Activated CD4-positive, alpha-beta memory T cell treated with anti-CD3 and anti-CD28 coated beads, Interleukin-2, amount 10 ng/mL, durations not matched to agents 7 days and 5 days (primary cell): ENCODE results near the gene TGFA. TPM values are rescaled to one million over a fixed set of nuclear protein-coding genes. Genes with fewer than 3 reads are reported as not detected.

Experiments used
- CTCF ChIA-PET: fragments of 350-600 bp; sonication (Branson Sonifier 250); formaldehyde crosslinking; loops from one replicate; lab custom pipeline; 2021; ENCODE audit warnings: antibody characterized with exemption, inconsistent platforms; lab: Charles Lee
- POLR2A ChIA-PET: fragments of 350-600 bp; sonication (Branson Sonifier 250); formaldehyde crosslinking; loops from one replicate; lab custom pipeline; 2021; ENCODE audit warnings: antibody characterized with exemption; lab: Charles Lee
- DNase-seq: peaks from one replicate; pipeline ENCODE4 v3.0.0-alpha.2; 2020
- H3K27ac Mint-ChIP-seq: one replicate; pipeline ENCODE4 v1.8.0; 2021; ENCODE audit warnings: mild to moderate bottlenecking, mixed read lengths
- H3K27me3 Mint-ChIP-seq: one replicate; pipeline ENCODE4 v1.8.0; 2021; ENCODE audit warnings: mixed read lengths
- H3K36me3 Mint-ChIP-seq: one replicate; pipeline ENCODE4 v1.8.0; 2021; ENCODE audit warnings: low read depth, mixed read lengths
- H3K4me1 Mint-ChIP-seq: one replicate; pipeline ENCODE4 v1.8.0; 2021; ENCODE audit warnings: mixed read lengths
- H3K4me3 Mint-ChIP-seq: one replicate; pipeline ENCODE4 v1.8.0; 2021; ENCODE audit warnings: mild to moderate bottlenecking, mixed read lengths
- H3K9me3 Mint-ChIP-seq: one replicate; pipeline ENCODE4 v1.8.0; 2021; ENCODE audit warnings: mixed read lengths
- total RNA-seq, 2 experiments: library from RNA; stranded (reverse); gene quantifications; one replicate each; pipeline ENCODE4 v1.2.3, GENCODE V29; 2021

TGFA gene
- total RNA-seq, 2 experiments from 2014 or later = not detected

GRCh38 chr2:70461414-70461813 is 92.2 kb downstream of the TGFA start:
- CTCF ChIA-PET = interaction anchor here (0.5 kb wide), 1 partner anchor 36 kb away, joined by 3 read pairs; no protein-coding TSS in a partner anchor
- Mint-ChIP-seq H3K4me3 (no peak overlapping the region), H3K9me3 (no peaks in the 10 kb centered on the region), H3K27me3 (peaks cover 14% of the 10 kb centered on the region), H3K4me1 (peaks cover 8% of the 10 kb centered on the region), H3K27ac (no peak overlapping the region), H3K36me3 (no peaks in the 10 kb centered on the region)
- no peak for DNase-seq
- POLR2A ChIA-PET = no interaction called here

GRCh38 chr2:70460333-70460732 is 93.3 kb downstream of the TGFA start:
- CTCF ChIA-PET = no interaction called here

GRCh38 chr2:70458661-70459060 is 95.0 kb downstream of the TGFA start:
- POLR2A ChIA-PET = no interaction called here
- Mint-ChIP-seq H3K36me3 (no peaks in the 10 kb centered on the region), H3K27ac (no peak overlapping the region), H3K4me3 (no peak overlapping the region), H3K9me3 (no peaks in the 10 kb centered on the region), H3K27me3 (peaks cover 14% of the 10 kb centered on the region), H3K4me1 (peaks cover 16% of the 10 kb centered on the region)
- no peak for DNase-seq
- CTCF ChIA-PET = no interaction called here

More at GRCh38 chr2:70460333-70460732, 93.3 kb downstream of the TGFA start:
- Mint-ChIP-seq H3K36me3 (no peaks in the 10 kb centered on the region), H3K27ac (no peak overlapping the region), H3K4me1 (peaks cover 16% of the 10 kb centered on the region), H3K27me3 (peaks cover 14% of the 10 kb centered on the region), H3K9me3 (no peaks in the 10 kb centered on the region), H3K4me3 (no peak overlapping the region)
- POLR2A ChIA-PET = no interaction called here
- DNase-seq = no peak

GRCh38 chr2:70456585-70457495 is 96.8 kb downstream of the TGFA start:
- peaks cover 16% of the 10 kb centered on the region for H3K4me1 Mint-ChIP-seq
- DNase-seq = no peak
- no peaks in the 10 kb centered on the region for H3K36me3 Mint-ChIP-seq
- H3K27ac Mint-ChIP-seq = no peak overlapping the region
- ChIA-PET POLR2A (no interaction called here), CTCF (no interaction called here)
- H3K4me3 Mint-ChIP-seq = no peak overlapping the region
- peaks cover 14% of the 10 kb centered on the region for H3K27me3 Mint-ChIP-seq
- no peaks in the 10 kb centered on the region for H3K9me3 Mint-ChIP-seq

- Mint-ChIP-seq H3K4me1 (peaks cover 16% of the 10 kb centered on the region), H3K9me3 (no peaks in the 10 kb centered on the region), H3K36me3 (no peaks in the 10 kb centered on the region), H3K4me3 (no peak overlapping the region), H3K27me3 (peaks cover 14% of the 10 kb centered on the region), H3K27ac (no peak overlapping the region)
- CTCF ChIA-PET = interaction anchor here (1.3 kb wide), 1 partner anchor 19 kb away, joined by 3 read pairs; no protein-coding TSS in a partner anchor
- DNase-seq = no peak
- POLR2A ChIA-PET = no interaction called here
Observed at GRCh38 chr2:70454936-70455544, 98.6 kb downstream of the TGFA start.

- CTCF ChIA-PET = no interaction called here
- DNase-seq = no peak
- POLR2A ChIA-PET = no interaction called here
- Mint-ChIP-seq H3K27me3 (no peaks in the 10 kb centered on the region), H3K27ac (no peak overlapping the region), H3K4me3 (no peak overlapping the region), H3K9me3 (no peaks in the 10 kb centered on the region), H3K36me3 (no peaks in the 10 kb centered on the region), H3K4me1 (peaks cover 2% of the 10 kb centered on the region)
Observed at GRCh38 chr2:70450641-70451250, 102.9 kb downstream of the TGFA start.

- no peaks in the 10 kb centered on the region for H3K27me3 Mint-ChIP-seq
- H3K4me1 Mint-ChIP-seq = no peaks in the 10 kb centered on the region
- no peak overlapping the region for H3K4me3 Mint-ChIP-seq
- no peak overlapping the region for H3K27ac Mint-ChIP-seq
- ChIA-PET CTCF (no interaction called here), POLR2A (no interaction called here)
- H3K36me3 Mint-ChIP-seq = no peaks in the 10 kb centered on the region
- H3K9me3 Mint-ChIP-seq = no peaks in the 10 kb centered on the region
- no peak for DNase-seq
Observed at GRCh38 chr2:70448041-70448440, 105.6 kb downstream of the TGFA start.

- H3K27me3 Mint-ChIP-seq = peaks cover 2% of the 10 kb centered on the region
- ChIA-PET POLR2A (no interaction called here), CTCF (no interaction called here)
- no peak overlapping the region for H3K4me3 Mint-ChIP-seq
- no peaks in the 10 kb centered on the region for H3K36me3 Mint-ChIP-seq
- no peaks in the 10 kb centered on the region for H3K9me3 Mint-ChIP-seq
- H3K4me1 Mint-ChIP-seq = peaks cover 18% of the 10 kb centered on the region
- H3K27ac Mint-ChIP-seq = no peak overlapping the region
- no peak for DNase-seq
Observed at GRCh38 chr2:70443726-70444125, 109.9 kb downstream of the TGFA start.

GRCh38 chr2:70443078-70443465 is 110.6 kb downstream of the TGFA start:
- CTCF ChIA-PET = no interaction called here
- DNase-seq = no peak

GRCh38 chr2:70442301-70443077 is 111.1 kb downstream of the TGFA start:
- Mint-ChIP-seq H3K4me1 (peaks cover 18% of the 10 kb centered on the region), H3K36me3 (no peaks in the 10 kb centered on the region), H3K4me3 (no peak overlapping the region), H3K27me3 (peaks cover 2% of the 10 kb centered on the region), H3K9me3 (no peaks in the 10 kb centered on the region), H3K27ac (no peak overlapping the region)
- ChIA-PET CTCF (no interaction called here), POLR2A (no interaction called here)
- no peak for DNase-seq

More at GRCh38 chr2:70443078-70443465, 110.6 kb downstream of the TGFA start:
- peaks cover 2% of the 10 kb centered on the region for H3K27me3 Mint-ChIP-seq
- no peak overlapping the region for H3K4me3 Mint-ChIP-seq
- H3K36me3 Mint-ChIP-seq = no peaks in the 10 kb centered on the region
- POLR2A ChIA-PET = no interaction called here
- H3K27ac Mint-ChIP-seq = no peak overlapping the region
- H3K9me3 Mint-ChIP-seq = no peaks in the 10 kb centered on the region
- H3K4me1 Mint-ChIP-seq = peaks cover 18% of the 10 kb centered on the region

- Mint-ChIP-seq H3K9me3 (no peaks in the 10 kb centered on the region), H3K36me3 (no peaks in the 10 kb centered on the region), H3K4me1 (peaks cover 18% of the 10 kb centered on the region), H3K27ac (peak overlapping the region; percentile 68), H3K4me3 (no peak overlapping the region), H3K27me3 (peaks cover 5% of the 10 kb centered on the region)
- ChIA-PET CTCF (interaction anchor here (0.6 to 0.8 kb wide), 2 partner anchors 90 to 137 kb away, joined by 3 to 4 read pairs; no protein-coding TSS in a partner anchor), POLR2A (interaction anchor here (0.9 to 1.5 kb wide), 2 partner anchors 8 to 147 kb away, joined by 3 to 4 read pairs; partner anchors contain the start of gene SNRPG)
- DNase-seq = peak; percentile 38
Observed at GRCh38 chr2:70440621-70441020, 113.0 kb downstream of the TGFA start.

- no peaks in the 10 kb centered on the region for H3K9me3 Mint-ChIP-seq
- DNase-seq = no peak
- H3K36me3 Mint-ChIP-seq = no peaks in the 10 kb centered on the region
- H3K4me3 Mint-ChIP-seq = no peak overlapping the region
- peaks cover 7% of the 10 kb centered on the region for H3K4me1 Mint-ChIP-seq
- POLR2A ChIA-PET = no interaction called here
- H3K27me3 Mint-ChIP-seq = peaks cover 8% of the 10 kb centered on the region
- CTCF ChIA-PET = no interaction called here
- H3K27ac Mint-ChIP-seq = no peak overlapping the region
Observed at GRCh38 chr2:70435138-70435537, 118.5 kb downstream of the TGFA start.
